ENCODE data around the gene CENPX.

CENPX gene

DNA sequence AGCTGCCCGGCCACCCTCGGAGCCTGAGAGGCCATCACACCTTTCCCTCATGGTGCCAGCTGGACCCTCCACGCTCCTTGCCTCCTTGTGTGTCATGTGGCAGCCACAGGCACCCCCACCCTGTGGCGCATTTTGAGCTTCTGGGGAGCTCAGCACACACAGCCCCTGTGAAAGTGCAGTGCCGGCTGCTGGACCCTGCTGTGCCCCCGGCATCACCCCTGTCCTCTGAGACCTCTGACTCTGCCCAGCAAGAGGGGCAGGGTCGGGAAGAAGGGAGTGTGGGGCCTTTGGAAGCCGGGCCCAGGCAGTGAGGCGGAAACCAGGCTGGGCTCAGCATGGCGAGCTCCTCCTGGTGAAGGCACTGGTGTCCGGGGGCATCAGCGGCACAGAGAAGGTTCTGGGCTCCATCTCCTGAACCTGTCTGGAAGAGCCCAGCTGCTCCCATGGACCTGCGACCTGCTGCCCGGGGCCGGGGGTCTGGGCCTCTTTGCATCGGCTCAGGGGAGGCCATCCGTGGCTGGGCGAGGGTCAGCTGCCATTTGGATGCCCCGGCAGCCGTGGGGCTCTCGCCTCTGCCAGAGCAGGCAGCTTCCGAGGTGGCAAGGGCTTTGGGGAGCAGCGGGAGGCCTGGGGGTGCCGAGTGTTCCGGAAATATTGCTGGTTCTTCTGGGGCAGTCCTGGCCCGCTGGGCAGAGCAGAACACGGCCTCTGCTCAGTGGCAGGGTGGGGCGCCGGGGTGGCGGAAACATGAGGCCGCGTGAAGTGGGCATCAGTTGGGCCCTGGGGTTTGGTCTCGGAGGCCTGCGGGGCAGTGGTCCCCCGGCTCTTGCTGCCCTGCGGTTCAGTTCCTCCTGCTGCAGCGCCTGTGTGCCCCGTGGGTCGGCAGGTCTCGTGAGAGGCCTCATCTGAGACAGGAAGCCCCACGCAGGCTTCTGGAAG, 17.9 kb downstream of the CENPX start:
- DNase-seq (ENCODE audit: low read depth, low spot score) = no peak

GRCh38 chr17:82003411-82004381, 19.0 kb downstream of the CENPX start:
- no peak for DNase-seq (ENCODE audit: low read depth, low spot score)
- no peak overlapping the region for H3K4me3 ChIP-seq (ENCODE audit: low read length)

More for the DNA sequence above, 17.9 kb downstream of the CENPX start:
- no peak overlapping the region for H3K4me3 ChIP-seq (ENCODE audit: low read length)

DNA sequence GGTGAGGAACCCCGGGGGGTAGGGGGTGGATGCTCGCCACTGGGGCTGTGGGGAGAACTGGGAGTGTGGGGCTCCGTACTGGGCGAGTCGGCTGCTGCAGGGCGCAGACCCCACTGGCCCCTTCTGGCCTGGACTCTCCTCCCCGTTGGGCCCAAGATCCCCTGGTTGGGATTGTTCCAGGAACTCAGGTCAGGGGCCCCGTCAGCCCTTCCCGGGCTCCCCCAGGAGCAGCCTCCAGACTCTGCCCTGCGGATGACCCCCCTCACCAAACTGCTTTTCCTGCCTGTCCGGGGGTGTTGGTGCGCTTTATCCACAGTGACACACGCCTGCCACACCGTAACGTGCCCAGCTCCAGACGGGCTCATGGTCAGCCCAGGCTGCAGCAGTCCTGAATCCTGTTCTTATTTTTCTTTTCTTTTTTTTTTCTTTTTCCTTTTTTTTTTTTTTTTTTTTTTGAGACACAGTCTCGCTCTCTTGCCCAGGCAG, 21.1 kb downstream of the CENPX start:
- no peak for DNase-seq (ENCODE audit: low read depth, low spot score)

DNA sequence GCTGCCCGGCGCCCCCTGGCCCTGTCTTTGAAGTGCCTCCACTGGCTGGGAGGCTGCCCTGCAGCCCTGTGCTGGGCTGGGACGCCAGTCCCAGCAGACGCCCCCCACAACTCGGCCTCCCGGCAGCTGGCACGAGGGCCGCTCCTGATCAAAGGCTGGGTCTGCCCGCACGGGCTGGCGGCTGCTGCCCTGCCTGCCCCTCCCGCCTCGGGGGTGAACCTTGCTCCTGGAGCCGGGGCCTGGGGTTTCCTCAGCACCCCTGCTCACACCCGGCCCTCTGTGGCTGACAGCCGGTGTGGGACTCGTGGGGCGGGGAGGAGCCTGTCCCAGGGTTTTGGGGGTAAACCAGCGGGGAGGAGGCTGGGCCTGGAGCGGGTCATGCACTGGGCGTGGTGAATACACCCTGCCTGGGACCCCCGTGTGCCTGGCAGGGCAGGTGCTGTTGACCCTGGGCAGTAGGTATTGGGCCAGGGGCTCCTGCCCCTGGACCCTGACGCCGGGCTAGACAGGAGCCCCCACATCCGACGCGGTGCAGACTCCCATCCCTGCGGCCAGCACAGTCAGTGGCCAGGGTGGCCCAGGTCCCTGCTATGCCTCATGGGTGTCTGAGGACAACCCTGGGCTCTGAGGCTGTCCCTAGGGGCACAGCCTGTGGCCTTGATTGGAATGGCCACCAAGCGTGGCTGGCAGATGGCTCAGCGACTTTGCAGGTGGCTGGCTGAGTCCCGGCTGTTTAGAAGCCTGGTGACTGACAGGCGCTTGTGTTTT, 21.7 kb downstream of the CENPX start:
- no peak for DNase-seq (ENCODE audit: low read depth, low spot score)
- H3K4me3 ChIP-seq (ENCODE audit: low read length) = no peak overlapping the region

More for the DNA sequence above, 21.1 kb downstream of the CENPX start:
- H3K4me3 ChIP-seq (ENCODE audit: low read length) = no peak overlapping the region

DNA sequence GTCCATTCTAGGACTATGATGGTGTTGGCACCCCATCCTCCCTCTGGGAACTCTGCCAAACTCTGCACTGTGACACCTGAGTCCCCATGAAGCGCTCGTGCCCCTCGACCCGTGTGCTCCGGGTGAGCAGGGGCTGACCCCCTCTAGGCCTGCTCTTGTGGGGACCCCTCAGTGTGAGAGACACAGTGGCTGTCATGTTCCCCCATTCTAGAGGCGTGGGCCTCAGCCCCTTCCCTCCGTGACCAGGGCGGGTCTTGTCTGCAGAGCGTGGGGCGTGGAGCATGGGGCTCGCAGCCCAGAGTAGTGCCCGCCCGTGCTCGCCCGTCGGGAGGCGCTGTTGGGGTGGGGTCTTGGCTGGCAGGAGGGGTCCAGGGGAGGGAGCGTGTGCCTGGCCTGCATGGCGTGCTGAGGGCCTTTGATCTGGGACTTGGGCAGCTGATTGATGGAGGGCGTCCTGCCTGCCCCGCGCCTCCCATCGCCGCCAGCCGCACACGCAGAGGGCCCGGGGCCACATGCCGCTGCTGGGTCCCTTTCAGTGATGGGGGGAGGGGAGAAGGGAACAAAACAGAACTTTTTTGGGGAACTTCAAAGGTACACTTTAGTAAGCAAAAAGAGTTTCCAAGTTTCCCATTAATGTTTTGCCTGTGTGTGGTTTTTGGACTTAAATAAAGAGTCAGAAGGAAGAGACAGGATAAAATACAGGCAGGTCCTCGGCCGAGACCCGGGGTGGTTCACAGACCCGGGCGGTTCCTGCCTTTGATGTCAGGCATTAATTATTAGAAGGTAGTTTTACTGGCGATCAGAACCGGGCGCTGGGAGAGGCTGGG, 22.5 kb downstream of the CENPX start:
- H3K4me3 ChIP-seq (ENCODE audit: low read length) = no peak overlapping the region

DNA sequence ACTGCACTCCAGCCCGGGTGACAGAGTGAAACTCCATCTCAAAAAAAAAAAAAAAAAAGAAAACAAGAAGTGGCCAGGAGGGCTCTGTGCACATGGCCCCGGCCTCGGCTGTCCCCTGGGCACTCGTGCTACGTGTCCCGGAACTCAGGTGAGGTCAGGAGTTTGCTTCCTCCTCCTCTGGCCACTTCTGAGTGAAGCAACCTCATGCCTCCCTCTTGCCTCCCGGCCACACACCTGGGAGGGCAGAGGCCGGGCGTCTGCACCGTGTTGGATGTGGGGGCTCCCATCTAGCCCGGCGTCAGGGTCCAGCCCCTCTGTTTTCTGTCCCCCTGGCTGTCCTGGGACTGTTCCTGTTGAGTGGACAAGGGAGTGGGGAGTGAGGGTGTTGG, 23.1 kb downstream of the CENPX start:
- DNase-seq (ENCODE audit: low read depth, low spot score) = no peak
- no peak overlapping the region for H3K4me3 ChIP-seq (ENCODE audit: low read length)

More for the DNA sequence above, 22.5 kb downstream of the CENPX start:
- DNase-seq (ENCODE audit: low read depth, low spot score) = no peak

DNA sequence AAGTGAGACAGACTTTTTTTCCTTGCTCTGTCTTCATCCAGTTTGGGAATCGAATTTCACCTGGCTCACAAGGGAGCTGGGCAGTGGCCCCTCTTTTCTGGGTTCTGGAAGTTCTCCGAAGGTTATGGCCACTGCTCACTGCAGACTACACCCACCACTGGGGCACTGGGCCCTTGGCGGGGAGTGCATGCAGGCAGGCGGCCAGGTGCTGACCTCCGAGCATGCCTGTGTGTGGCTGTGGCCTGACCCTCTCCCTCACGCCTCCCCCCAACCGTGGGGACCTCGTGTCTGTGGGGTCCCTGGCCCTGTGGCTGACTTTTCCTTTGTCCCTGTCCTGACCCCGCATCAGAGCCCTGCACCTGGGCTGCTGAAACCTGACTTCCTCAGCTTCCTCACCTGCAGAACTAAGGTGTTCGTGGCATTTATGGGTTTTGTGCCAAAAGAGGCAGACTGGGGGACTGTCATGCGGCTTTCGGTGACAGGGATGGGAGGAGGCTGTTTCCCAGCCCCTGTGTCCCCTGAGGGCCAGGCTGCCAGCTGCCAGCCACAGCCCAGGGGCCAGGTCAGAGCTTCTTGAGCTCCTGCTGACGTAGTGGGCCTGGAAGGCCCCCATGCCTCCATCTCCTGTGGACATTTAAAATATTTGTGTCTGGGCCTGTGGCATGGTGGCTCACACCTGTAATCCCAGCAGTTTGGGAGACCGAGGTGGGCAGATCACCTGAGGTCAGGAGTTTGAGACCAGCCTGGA, 23.8 kb downstream of the CENPX start:
- no peak overlapping the region for H3K4me3 ChIP-seq (ENCODE audit: low read length)

DNA sequence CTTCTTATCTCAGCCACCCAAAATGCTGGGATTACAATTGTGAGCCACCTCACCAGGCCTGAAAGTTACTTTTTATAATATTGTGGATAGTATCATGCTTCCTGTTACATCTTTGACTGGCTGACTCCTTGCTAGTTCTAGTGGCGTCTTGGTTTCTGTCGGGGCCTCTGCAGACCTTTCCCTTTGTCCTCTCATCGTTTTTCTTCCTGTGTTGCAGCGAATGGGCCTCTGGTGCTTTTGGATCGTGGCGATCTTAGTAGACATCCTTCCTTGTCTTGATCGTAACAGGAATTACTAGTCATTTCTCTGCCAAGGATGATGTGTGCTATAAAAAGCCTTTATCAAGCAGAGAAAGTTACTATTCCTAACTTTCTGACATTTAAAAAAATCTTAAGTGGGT, 24.5 kb downstream of the CENPX start:
- no peak for DNase-seq (ENCODE audit: low read depth, low spot score)
- H3K4me3 ChIP-seq (ENCODE audit: low read length) = no peak overlapping the region

More for the DNA sequence above, 23.8 kb downstream of the CENPX start:
- DNase-seq (ENCODE audit: low read depth, low spot score) = no peak

- no peak for DNase-seq (ENCODE audit: low read depth, low spot score)
- no peak overlapping the region for H3K4me3 ChIP-seq (ENCODE audit: low read length)
Observed at GRCh38 chr17:81996757-81997441, 25.8 kb downstream of the CENPX start.

DNA sequence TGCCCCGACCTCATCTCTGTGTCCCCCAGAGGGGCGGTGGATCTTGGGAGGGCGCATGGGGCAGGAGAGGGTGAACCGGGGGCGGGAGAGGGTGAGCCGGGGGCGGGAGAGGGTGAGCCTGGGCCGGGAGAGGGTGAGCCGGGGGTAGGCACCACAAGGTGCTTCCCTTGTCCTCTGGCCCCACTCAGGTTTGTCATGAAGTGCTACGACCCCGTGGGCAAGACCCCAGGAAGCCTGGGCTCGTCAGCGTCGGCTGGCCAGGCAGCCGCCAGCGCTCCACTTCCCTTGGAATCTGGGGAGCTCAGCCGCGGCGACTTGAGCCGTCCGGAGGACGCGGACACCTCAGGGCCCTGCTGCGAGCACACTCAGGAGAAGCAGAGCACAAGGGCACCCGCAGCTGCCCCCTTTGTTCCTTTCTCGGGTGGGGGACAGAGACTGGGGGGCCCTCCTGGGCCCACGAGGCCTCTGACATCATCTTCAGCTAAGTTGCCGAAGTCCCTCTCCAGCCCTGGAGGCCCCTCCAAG, 26.4 kb downstream of the CENPX start:
- no peak overlapping the region for H3K4me3 ChIP-seq (ENCODE audit: low read length)
- no peak for DNase-seq (ENCODE audit: low read depth, low spot score)

DNA sequence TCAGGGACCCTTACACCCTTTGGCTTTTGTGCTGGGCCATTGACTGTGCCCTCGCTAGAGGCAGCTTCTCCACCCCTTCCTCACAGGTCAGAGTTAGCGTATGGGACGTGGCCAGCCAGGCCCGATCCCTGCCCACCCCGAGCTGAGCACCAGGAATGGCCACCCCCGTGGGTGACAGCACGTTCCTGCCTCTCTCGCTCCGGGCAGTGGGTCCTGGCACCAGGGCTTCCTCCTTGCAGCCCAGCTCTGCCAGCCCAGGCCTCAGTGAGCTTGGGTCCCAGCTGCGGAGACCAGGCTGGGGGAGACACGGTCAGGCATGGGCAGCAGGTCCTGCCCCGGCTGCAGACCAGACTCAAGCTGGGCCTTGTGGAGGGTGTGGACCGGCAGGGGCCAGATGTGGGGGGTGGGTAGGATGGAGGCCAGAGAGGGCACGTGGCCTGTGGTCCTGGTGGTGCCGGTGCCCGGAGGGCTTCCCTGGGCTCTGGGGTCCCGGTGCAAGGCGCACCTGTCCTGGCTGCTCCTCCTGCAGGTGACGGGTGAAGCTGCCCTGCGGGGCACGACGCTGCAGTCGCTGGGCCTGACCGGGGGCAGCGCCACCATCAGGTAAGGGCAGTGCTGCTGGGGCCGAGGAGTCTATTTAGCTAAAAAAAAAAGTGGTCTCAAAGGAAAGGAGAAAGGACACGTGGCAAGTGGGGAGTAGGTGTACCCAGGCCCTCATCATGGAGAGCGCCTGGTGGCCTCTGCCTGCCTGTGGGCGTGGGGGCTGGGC, 27.0 kb downstream of the CENPX start:
- no peak for DNase-seq (ENCODE audit: low read depth, low spot score)
- H3K4me3 ChIP-seq (ENCODE audit: low read length) = no peak overlapping the region

GRCh38 chr17:81994593-81995462, 27.9 kb downstream of the CENPX start:
- no peak overlapping the region for H3K4me3 ChIP-seq (ENCODE audit: low read length)
- no peak for DNase-seq (ENCODE audit: low read depth, low spot score)

DNA sequence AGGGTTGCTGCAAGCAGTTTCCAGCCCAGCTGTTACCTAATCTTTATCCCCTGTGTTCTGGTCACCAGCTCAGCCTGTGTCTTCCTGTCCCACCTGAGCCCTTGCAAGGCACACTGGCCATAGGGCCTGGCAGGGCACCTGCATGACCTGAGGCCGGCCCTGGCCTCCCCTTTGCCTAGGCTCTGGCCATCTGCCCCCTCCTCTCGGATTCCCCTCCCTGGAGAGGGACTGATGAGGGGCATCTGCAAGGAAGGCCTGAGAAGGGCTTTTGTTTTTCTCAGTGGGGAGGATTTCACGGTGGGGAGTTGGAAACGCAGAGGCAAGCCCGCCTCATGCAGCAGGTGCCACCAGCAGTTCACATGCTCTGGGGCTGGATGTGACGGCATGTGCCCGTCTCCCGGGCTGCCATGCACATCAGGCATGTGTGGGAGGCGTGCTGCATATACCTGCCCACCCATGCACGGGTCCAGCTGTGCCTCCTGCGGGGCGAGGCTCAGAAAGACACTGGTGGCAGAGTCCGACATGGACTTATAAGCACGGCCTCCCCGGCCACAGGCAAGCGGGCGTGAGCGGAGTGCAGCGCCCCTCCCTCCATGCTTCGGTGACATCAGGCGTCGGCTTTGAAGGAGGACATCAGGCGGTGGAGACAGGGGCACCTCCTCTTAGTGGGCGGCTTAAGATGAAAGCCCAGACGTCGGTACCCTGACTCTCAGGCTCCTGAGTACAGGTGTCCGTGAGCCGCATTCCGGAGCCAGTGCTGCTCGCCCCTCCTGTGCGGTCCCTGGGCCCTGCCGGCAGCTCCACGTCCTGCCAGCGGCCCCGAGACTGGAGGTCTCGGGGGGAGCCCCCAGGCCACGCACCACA, 28.7 kb downstream of the CENPX start:
- no peak overlapping the region for H3K4me3 ChIP-seq (ENCODE audit: low read length)
- no peak for DNase-seq (ENCODE audit: low read depth, low spot score)
